Peyer's patch (tissue), 4 donors: ENCODE measurements around the gene ZC3H18.

Experiments
- CTCF ChIP-seq, 6 experiments: fragments of 450-650 bp in 4 of 6; fragments of 200-600 bp in 2 of 6; sonication (generic) in 1 of 6; IDR thresholded peaks; one replicate each; pipeline ENCODE4 v1.5.1; 2017 to 2019; ENCODE audit warnings: antibody characterized with exemption in 6 of 6, mild to moderate bottlenecking in 3 of 6, moderate library complexity in 1 of 6
- POLR2A ChIP-seq, 2 donors: fragments of 450-650 bp; IDR thresholded peaks; one replicate each; pipeline ENCODE4 v1.5.1; 2017; ENCODE audit warnings: antibody characterized with exemption in 2 of 2, mild to moderate bottlenecking in 2 of 2, moderate library complexity in 2 of 2

- TF ChIP-seq CTCF (IDR thresholded peaks at IDR 0.05) (peak in 1 of 6 experiments; percentile 15), POLR2A (IDR thresholded peaks at IDR 0.05) (no peak)
Observed at GRCh38 chr16:88633684-88634140, 63.5 kb downstream of the ZC3H18 start.
